ENCODE measurements around the gene MIGA1. TPM values are rescaled to one million over a fixed set of nuclear protein-coding genes. Genes with fewer than 3 reads are reported as not detected.

Gene MIGA1
- total and polyA plus RNA-seq, 10 of the 15 experiments (the other 5 are each of a cell fraction or from before 2014, with no cell fraction given) = 1.3 to 7.2 (median 4.2) TPM

GRCh38 chr1:77829851-77830250 lies 50.4 kb downstream of the MIGA1 start:
- intact Hi-C loops (cut with micrococcal nuclease; ENCODE audit: unreplicated experiment) (no loop called here), in situ Hi-C loops (cut with MboI) (loop anchor here (10.0 kb wide), 1 partner anchor 285 kb away; no protein-coding TSS in a partner anchor)
- ChIA-PET SMC1A (ENCODE audit: uncharacterized antibody, unreplicated experiment) (interaction anchor here (0.6 kb wide), 1 partner anchor 316 kb away, joined by 3 read pairs; no protein-coding TSS in a partner anchor), POLR2A (interaction anchor here (0.6 kb wide), 1 partner anchor 114 kb away, joined by 4 read pairs; no protein-coding TSS in a partner anchor), CTCF (no interaction called here), RAD21 (ENCODE audit: unreplicated experiment) (no interaction called here)
- TF ChIP-seq RELA (IDR thresholded peaks at IDR 0.05; ENCODE audit: borderline replicate concordance, partially characterized antibody) (no peak), CHD1 (IDR thresholded peaks at IDR 0.05; ENCODE audit: low read depth, low read length) (no peak), CHD2 (IDR thresholded peaks at IDR 0.05; ENCODE audit: borderline replicate concordance, low read depth, low read length) (no peak), BCL11A (IDR thresholded peaks at IDR 0.05; ENCODE audit: low read depth, low read length) (no peak)
- TF ChIP-seq, protein P1, sequence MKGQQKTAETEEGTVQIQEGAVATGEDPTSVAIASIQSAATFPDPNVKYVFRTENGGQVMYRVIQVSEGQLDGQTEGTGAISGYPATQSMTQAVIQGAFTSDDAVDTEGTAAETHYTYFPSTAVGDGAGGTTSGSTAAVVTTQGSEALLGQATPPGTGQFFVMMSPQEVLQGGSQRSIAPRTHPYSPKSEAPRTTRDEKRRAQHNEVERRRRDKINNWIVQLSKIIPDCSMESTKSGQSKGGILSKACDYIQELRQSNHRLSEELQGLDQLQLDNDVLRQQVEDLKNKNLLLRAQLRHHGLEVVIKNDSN (IDR thresholded peaks at IDR 0.05; ENCODE audit: borderline replicate concordance, extremely low read length, insufficient read depth, low read depth, low read length) = no peak
- Histone ChIP-seq H3K4me1 (ENCODE audit: control insufficient read depth, insufficient read depth, low read length) (no peaks in the 10 kb centered on the region), H3K79me2 (ENCODE audit: control insufficient read depth, insufficient read depth, low read length) (no peaks in the 10 kb centered on the region), H3K9ac (ENCODE audit: control insufficient read depth, insufficient read depth, low read length) (no peak overlapping the region), H3K4me2 (ENCODE audit: control insufficient read depth, insufficient read depth) (no peak overlapping the region), H3K27me3 (replicated peaks in 1 of 2; ENCODE audit: control insufficient read depth in 2 of 2, insufficient read depth in 2 of 2, low read length in 1 of 2) (no peaks in the 10 kb centered on the region), H3K36me3 (ENCODE audit: control insufficient read depth in 2 of 2, insufficient read depth in 2 of 2, low read length in 1 of 2) (peaks cover 0 to 5% of the 10 kb centered on the region in 2 experiments; a peak in 1 of 4 replicates), H3K27ac (ENCODE audit: control insufficient read depth, insufficient read depth) (no peak overlapping the region), H3K4me3 (no peak overlapping the region), H2AFZ (ENCODE audit: control insufficient read depth, low read depth, low read length) (no peak overlapping the region), H4K20me1 (ENCODE audit: control insufficient read depth, insufficient read depth) (no peaks in the 10 kb centered on the region), H3K9me3 (replicated peaks; ENCODE audit: control insufficient read depth, insufficient read depth, low read length) (no peaks in the 10 kb centered on the region)
- ATAC-seq (no peak), DNase-seq (ENCODE audit: low read depth, low spot score) (no peak), FAIRE-seq (no peak)
- WGBS (ENCODE audit: insufficient coverage, insufficient replicate concordance, low lambda C conversion rate, missing lambda C conversion rate) = 39% methylated on average over 1 of the region's 1 CpG
- BruUV-seq (replicated peaks) = no TSS peak

DNA sequence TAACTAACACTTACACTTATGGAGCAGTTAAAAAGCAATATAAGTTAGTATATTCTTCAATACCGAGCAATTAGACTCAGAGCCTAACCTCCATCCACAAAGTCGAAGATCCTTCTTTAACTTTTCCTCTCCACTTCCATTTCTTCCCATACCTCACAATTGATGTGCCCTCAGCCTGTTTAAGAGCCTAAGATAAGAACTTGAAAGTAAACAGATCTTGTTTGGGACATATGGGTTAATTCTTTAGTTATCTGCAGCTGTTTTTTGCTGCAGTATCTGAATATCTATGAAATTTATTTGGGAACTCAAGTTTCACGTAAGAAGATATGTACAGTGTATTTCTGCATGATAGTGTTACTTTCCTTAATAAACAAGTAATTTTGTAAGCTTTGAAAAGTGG lies 51.5 kb downstream of the MIGA1 start:
- ChIA-PET RAD21 (ENCODE audit: unreplicated experiment) (no interaction called here), POLR2A (no interaction called here), SMC1A (ENCODE audit: uncharacterized antibody, unreplicated experiment) (no interaction called here), CTCF (no interaction called here)
- Histone ChIP-seq H4K20me1 (ENCODE audit: control insufficient read depth, insufficient read depth) (no peaks in the 10 kb centered on the region), H3K79me2 (ENCODE audit: control insufficient read depth, insufficient read depth, low read length) (no peaks in the 10 kb centered on the region), H3K4me1 (ENCODE audit: control insufficient read depth, insufficient read depth, low read length) (no peaks in the 10 kb centered on the region), H3K27me3 (replicated peaks in 1 of 2; ENCODE audit: control insufficient read depth in 2 of 2, insufficient read depth in 2 of 2, low read length in 1 of 2) (no peaks in the 10 kb centered on the region), H3K9ac (ENCODE audit: control insufficient read depth, insufficient read depth, low read length) (no peak overlapping the region), H3K9me3 (replicated peaks; ENCODE audit: control insufficient read depth, insufficient read depth, low read length) (no peaks in the 10 kb centered on the region), H3K27ac (ENCODE audit: control insufficient read depth, insufficient read depth) (no peak overlapping the region), H3K4me3 (no peak overlapping the region), H3K4me2 (ENCODE audit: control insufficient read depth, insufficient read depth) (no peak overlapping the region), H3K36me3 (ENCODE audit: control insufficient read depth in 2 of 2, insufficient read depth in 2 of 2, low read length in 1 of 2) (peaks cover 0 to 5% of the 10 kb centered on the region in 2 experiments; a peak in 1 of 4 replicates), H2AFZ (ENCODE audit: control insufficient read depth, low read depth, low read length) (no peak overlapping the region)
- intact Hi-C loops (cut with micrococcal nuclease; ENCODE audit: unreplicated experiment) (no loop called here), in situ Hi-C loops (cut with MboI) (no loop called here)
- DNase-seq (ENCODE audit: low read depth, low spot score) (no peak), FAIRE-seq (no peak), ATAC-seq (no peak)
- WGBS (ENCODE audit: insufficient coverage, insufficient replicate concordance, low lambda C conversion rate, missing lambda C conversion rate) = 98% methylated on average over 3 of the region's 3 CpGs
- BruUV-seq (replicated peaks) = no TSS peak
- TF ChIP-seq HDGF (IDR thresholded peaks at IDR 0.05) = no peak
- TF ChIP-seq HDAC2 (IDR thresholded peaks at IDR 0.05) = no peak
- TF ChIP-seq MYB (IDR thresholded peaks at IDR 0.05; ENCODE audit: borderline replicate concordance, low read depth, low read length) = no peak
- no peak for TF ChIP-seq MEF2A (IDR thresholded peaks at IDR 0.05; ENCODE audit: insufficient read depth, low read depth, low read length)
- no peak for TF ChIP-seq NFXL1 (IDR thresholded peaks at IDR 0.05; ENCODE audit: borderline replicate concordance)
- TF ChIP-seq ZNF274 (IDR thresholded peaks at IDR 0.05; ENCODE audit: insufficient read depth, insufficient read length) = no peak
- no peak for TF ChIP-seq JUNB (IDR thresholded peaks at IDR 0.05)
- TF ChIP-seq, protein P2, sequence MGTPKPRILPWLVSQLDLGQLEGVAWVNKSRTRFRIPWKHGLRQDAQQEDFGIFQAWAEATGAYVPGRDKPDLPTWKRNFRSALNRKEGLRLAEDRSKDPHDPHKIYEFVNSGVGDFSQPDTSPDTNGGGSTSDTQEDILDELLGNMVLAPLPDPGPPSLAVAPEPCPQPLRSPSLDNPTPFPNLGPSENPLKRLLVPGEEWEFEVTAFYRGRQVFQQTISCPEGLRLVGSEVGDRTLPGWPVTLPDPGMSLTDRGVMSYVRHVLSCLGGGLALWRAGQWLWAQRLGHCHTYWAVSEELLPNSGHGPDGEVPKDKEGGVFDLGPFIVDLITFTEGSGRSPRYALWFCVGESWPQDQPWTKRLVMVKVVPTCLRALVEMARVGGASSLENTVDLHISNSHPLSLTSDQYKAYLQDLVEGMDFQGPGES (IDR thresholded peaks at IDR 0.05) = no peak
- no peak for TF ChIP-seq BACH1 (IDR thresholded peaks at IDR 0.05; ENCODE audit: borderline replicate concordance)
- TF ChIP-seq USF2 (IDR thresholded peaks at IDR 0.05; ENCODE audit: borderline replicate concordance, low read depth, low read length) = no peak
- TF ChIP-seq ZBED1 (IDR thresholded peaks at IDR 0.05; ENCODE audit: borderline replicate concordance) = no peak
- TF ChIP-seq GATAD2B (conservative IDR thresholded peaks at IDR 0.05; ENCODE audit: low read depth) = no peak
- no peak for TF ChIP-seq ZSCAN29 (IDR thresholded peaks at IDR 0.05)

Data from GM12878 (cell line).